ENCODE measurements around the gene FAM3B. TPM values are rescaled to one million over a fixed set of nuclear protein-coding genes. Genes with fewer than 3 reads are reported as not detected.

FAM3B gene
- total RNA-seq, 2 donors from 2014 or later, result 1.5 to 11.8 TPM

GRCh38 chr21:41326414-41327080 lies 9.9 kb downstream of the FAM3B start:
- H3K27me3 ChIP-seq (replicated peaks; ENCODE audit: insufficient read depth), result no peaks in the 10 kb centered on the region

GRCh38 chr21:41327753-41328152 lies 11.2 kb downstream of the FAM3B start:
- H3K9me3 ChIP-seq, result no peaks in the 10 kb centered on the region
- no peak overlapping the region for H3K4me3 ChIP-seq
- ATAC-seq (ENCODE audit: insufficient number of reproducible peaks, low FRiP score, low read depth) (no peak), DNase-seq (ENCODE audit: low spot score) (no peak)
- no peak overlapping the region for H3K27ac ChIP-seq
- H3K27me3 ChIP-seq (replicated peaks; ENCODE audit: insufficient read depth), result no peaks in the 10 kb centered on the region
- no peaks in the 10 kb centered on the region for H3K4me1 ChIP-seq (ENCODE audit: control insufficient read depth in 1 of 2, low read depth in 2 of 2)
- TF ChIP-seq CTCF (IDR thresholded peaks at IDR 0.05), result no peak
- no peaks in the 10 kb centered on the region for H3K36me3 ChIP-seq

More at GRCh38 chr21:41326414-41327080, 9.9 kb downstream of the FAM3B start:
- H3K9me3 ChIP-seq, result no peaks in the 10 kb centered on the region
- H3K27ac ChIP-seq, result no peak overlapping the region
- no peaks in the 10 kb centered on the region for H3K4me1 ChIP-seq (ENCODE audit: control insufficient read depth in 1 of 2, low read depth in 2 of 2)
- no peak for TF ChIP-seq CTCF (IDR thresholded peaks at IDR 0.05)
- no peaks in the 10 kb centered on the region for H3K36me3 ChIP-seq
- ATAC-seq (ENCODE audit: insufficient number of reproducible peaks, low FRiP score, low read depth), result no peak
- DNase-seq (ENCODE audit: low spot score), result no peak
- no peak overlapping the region for H3K4me3 ChIP-seq

GRCh38 chr21:41328660-41329607 lies 12.3 kb downstream of the FAM3B start:
- no peaks in the 10 kb centered on the region for H3K36me3 ChIP-seq
- no peak overlapping the region for H3K27ac ChIP-seq
- peaks cover under 1% of the 10 kb centered on the region for H3K9me3 ChIP-seq
- H3K27me3 ChIP-seq (replicated peaks; ENCODE audit: insufficient read depth), result no peaks in the 10 kb centered on the region
- H3K4me3 ChIP-seq, result no peak overlapping the region
- no peak for TF ChIP-seq CTCF (IDR thresholded peaks at IDR 0.05)
- H3K4me1 ChIP-seq (ENCODE audit: control insufficient read depth in 1 of 2, low read depth in 2 of 2), result no peaks in the 10 kb centered on the region
- DNase-seq (ENCODE audit: low spot score) (no peak), ATAC-seq (ENCODE audit: insufficient number of reproducible peaks, low FRiP score, low read depth) (no peak)

GRCh38 chr21:41333752-41334151 lies 17.2 kb downstream of the FAM3B start:
- ATAC-seq (ENCODE audit: insufficient number of reproducible peaks, low FRiP score, low read depth), result no peak
- Histone ChIP-seq H3K4me3 (no peak overlapping the region), H3K36me3 (no peaks in the 10 kb centered on the region), H3K9me3 (peaks cover 5% of the 10 kb centered on the region), H3K4me1 (ENCODE audit: control insufficient read depth in 1 of 2, low read depth in 2 of 2) (no peaks in the 10 kb centered on the region), H3K27ac (no peak overlapping the region), H3K27me3 (replicated peaks; ENCODE audit: insufficient read depth) (no peaks in the 10 kb centered on the region)
- no peak for TF ChIP-seq CTCF (IDR thresholded peaks at IDR 0.05)
- DNase-seq (ENCODE audit: low spot score), result no peak

- Histone ChIP-seq H3K27ac (no peak overlapping the region), H3K27me3 (replicated peaks; ENCODE audit: insufficient read depth) (no peaks in the 10 kb centered on the region), H3K9me3 (peaks cover 5% of the 10 kb centered on the region), H3K36me3 (no peaks in the 10 kb centered on the region), H3K4me1 (ENCODE audit: control insufficient read depth in 1 of 2, low read depth in 2 of 2) (no peaks in the 10 kb centered on the region), H3K4me3 (no peak overlapping the region)
- no peak for TF ChIP-seq CTCF (IDR thresholded peaks at IDR 0.05)
- DNase-seq (ENCODE audit: low spot score) (no peak), ATAC-seq (ENCODE audit: insufficient number of reproducible peaks, low FRiP score, low read depth) (no peak)
Observed at GRCh38 chr21:41337515-41337914, 20.9 kb downstream of the FAM3B start.

Data from thoracic aorta (tissue), 2 donors.